Naive B cell (primary cell): ENCODE data around the gene CALML5. TPM values are rescaled to one million over a fixed set of nuclear protein-coding genes. Genes with fewer than 3 reads are reported as not detected.
"Not testable (repeated sequence)": the region's sequence is repeated elsewhere in the genome, so short reads cannot be mapped to it uniquely, and the experiment has no call there.

Experiments used
- ATAC-seq, 2 donors: fragments of 150-1000 bp; cut with Tn5 transposase; 2 replicates each; pipeline ENCODE4 v1.10.0; 2021; ENCODE audit warnings: low read depth in 2 of 2, mild to moderate bottlenecking in 2 of 2, moderate library complexity in 2 of 2
- DNase-seq: peaks from one replicate; pipeline ENCODE4 v3.0.0; 2022
- H3K27ac Mint-ChIP-seq, 6 donors: one replicate each; pipeline ENCODE4 v1.8.0; 2020 to 2022; ENCODE audit warnings: mild to moderate bottlenecking in 6 of 6, mixed read lengths in 6 of 6, moderate library complexity in 5 of 6, inconsistent platforms in 2 of 6
- H3K27me3 Mint-ChIP-seq, 3 donors: one replicate each; pipeline ENCODE4 v1.8.0; 2021 to 2022; ENCODE audit warnings: mixed read lengths in 3 of 3, mild to moderate bottlenecking in 1 of 3
- H3K36me3 Mint-ChIP-seq, 2 donors: one replicate each; pipeline ENCODE4 v1.8.0; 2020 to 2022; ENCODE audit warnings: mixed read lengths in 2 of 2, inconsistent platforms in 1 of 2, mild to moderate bottlenecking in 1 of 2
- H3K4me1 Mint-ChIP-seq, 3 donors: one replicate each; pipeline ENCODE4 v1.8.0; 2020 to 2022; ENCODE audit warnings: mixed read lengths in 3 of 3, inconsistent platforms in 1 of 3, mild to moderate bottlenecking in 1 of 3, moderate library complexity in 1 of 3
- H3K4me3 Mint-ChIP-seq, 8 donors: one replicate each; pipeline ENCODE4 v1.8.0; 2020 to 2022; ENCODE audit warnings: mild to moderate bottlenecking in 8 of 8, mixed read lengths in 8 of 8, moderate library complexity in 8 of 8, inconsistent platforms in 2 of 8
- H3K9me3 Mint-ChIP-seq, 7 donors: one replicate each; pipeline ENCODE4 v1.8.0; 2020 to 2022; ENCODE audit warnings: mixed read lengths in 7 of 7, mild to moderate bottlenecking in 5 of 7, inconsistent platforms in 2 of 7, moderate library complexity in 1 of 7
- polyA plus RNA-seq, 6 donors: library from polyadenylated mRNA; unstranded; fragments of 300-500 nt; fragmentation: Illumina TruSeq; gene quantifications; one replicate each; pipeline ENCODE4 v1.2.3, GENCODE V29; 2021; ENCODE audit warnings: low read depth in 6 of 6

CALML5 gene
- polyA plus RNA-seq, 6 donors from 2014 or later: not detected

DNA sequence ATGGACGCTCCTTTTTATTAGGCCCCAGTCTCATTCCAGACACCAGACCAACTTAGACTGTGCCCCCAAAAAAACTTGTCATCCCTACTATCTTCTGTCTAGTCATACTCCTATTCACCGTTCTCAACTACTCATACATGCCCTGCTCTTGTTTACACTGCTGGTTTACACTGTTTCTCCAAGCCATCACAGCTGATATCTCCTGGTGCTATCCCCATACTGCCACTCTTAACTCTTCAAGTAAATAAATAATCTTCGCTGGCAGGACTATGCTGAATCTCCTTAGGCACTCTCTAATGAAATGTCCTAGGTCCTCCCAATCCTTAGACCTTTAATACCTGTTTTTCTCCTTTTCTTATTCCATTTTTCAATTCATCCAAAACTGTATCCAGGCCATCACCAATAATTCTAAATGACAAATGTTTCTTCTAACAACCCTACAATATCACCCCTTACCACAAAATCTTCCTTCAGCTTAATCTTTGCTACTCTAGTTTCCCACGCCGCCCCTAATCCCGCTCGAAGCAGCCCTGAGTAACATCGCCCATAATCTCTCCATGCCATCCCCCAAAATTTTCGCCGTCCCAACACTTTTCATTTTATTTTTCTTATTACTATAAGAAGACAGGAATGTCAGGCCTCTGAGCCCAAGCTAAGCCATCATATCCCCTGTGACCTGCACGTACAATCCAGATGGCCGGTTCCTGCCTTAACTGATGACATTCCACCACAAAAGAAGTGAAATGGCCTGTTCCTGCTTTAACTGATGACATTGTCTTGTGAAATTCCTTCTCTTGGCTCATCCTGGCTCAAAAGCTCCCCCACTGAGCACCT is 23.2 kb downstream of the CALML5 start:
- not testable (repeated sequence) for H3K36me3 Mint-ChIP-seq, ATAC-seq, H3K4me3 Mint-ChIP-seq, DNase-seq, H3K9me3 Mint-ChIP-seq, H3K27me3 Mint-ChIP-seq, H3K27ac Mint-ChIP-seq
- H3K4me1 Mint-ChIP-seq: peaks cover 6 to 11% (median 11%) of the 10 kb centered on the region in 3 donors

GRCh38 chr10:5475088-5475487 is 24.3 kb downstream of the CALML5 start:
- H3K36me3 Mint-ChIP-seq, H3K27me3 Mint-ChIP-seq, ATAC-seq, H3K4me1 Mint-ChIP-seq, DNase-seq, H3K4me3 Mint-ChIP-seq, H3K9me3 Mint-ChIP-seq, H3K27ac Mint-ChIP-seq: not testable (repeated sequence)

GRCh38 chr10:5474642-5475041 is 24.7 kb downstream of the CALML5 start:
- not testable (repeated sequence) for H3K9me3 Mint-ChIP-seq, H3K4me1 Mint-ChIP-seq, H3K27ac Mint-ChIP-seq, H3K27me3 Mint-ChIP-seq, H3K36me3 Mint-ChIP-seq, ATAC-seq, DNase-seq, H3K4me3 Mint-ChIP-seq

DNA sequence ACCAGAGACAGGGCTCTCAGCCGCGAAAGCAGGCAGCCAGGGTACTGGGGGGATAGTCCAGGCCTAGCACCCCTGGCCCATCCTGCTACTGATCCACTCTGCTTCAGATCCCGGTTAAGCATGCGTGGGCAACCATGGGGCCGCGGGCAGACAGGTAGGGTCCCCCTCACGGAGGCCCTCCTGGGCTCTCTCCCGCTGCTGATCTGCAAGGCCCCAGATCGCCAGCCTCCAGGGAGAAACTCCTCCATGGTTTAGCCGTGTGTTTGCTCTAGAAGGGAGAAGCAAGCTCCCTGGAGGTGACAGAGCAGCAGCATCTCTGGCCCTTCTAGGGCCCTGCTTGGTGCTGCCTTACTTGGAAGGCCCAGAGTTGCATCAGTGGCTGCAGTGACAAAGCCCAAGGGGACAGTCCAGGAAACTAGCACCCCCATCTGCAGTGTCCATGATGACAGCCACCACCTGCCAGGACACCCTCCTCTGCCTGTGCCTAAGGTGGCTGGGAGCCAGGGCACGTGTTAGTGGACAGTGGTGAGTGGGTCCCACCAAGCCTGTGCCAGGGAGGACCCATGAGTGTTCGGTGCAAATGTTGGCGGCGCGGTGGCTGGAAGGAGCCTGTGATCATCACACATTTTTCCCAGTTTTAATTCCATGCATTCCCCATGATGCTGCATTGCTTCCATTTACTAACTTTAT is 29.2 kb downstream of the CALML5 start:
- Mint-ChIP-seq H3K27ac (no peak overlapping the region), H3K36me3 (no peaks in the 10 kb centered on the region)
- no peak for ATAC-seq

GRCh38 chr10:5469353-5470061 is 29.9 kb downstream of the CALML5 start:
- peaks cover 0 to 7% (median 2%) of the 10 kb centered on the region in 7 donors for H3K9me3 Mint-ChIP-seq
- no peak for DNase-seq
- H3K27ac Mint-ChIP-seq: no peak overlapping the region
- no peaks in the 10 kb centered on the region for H3K27me3 Mint-ChIP-seq
- H3K4me3 Mint-ChIP-seq: no peak overlapping the region
- no peaks in the 10 kb centered on the region for H3K4me1 Mint-ChIP-seq
- H3K36me3 Mint-ChIP-seq: no peaks in the 10 kb centered on the region
- ATAC-seq: no peak

More for the DNA sequence above, 29.2 kb downstream of the CALML5 start:
- no peak overlapping the region for H3K4me3 Mint-ChIP-seq
- H3K27me3 Mint-ChIP-seq: no peaks in the 10 kb centered on the region
- DNase-seq: no peak
- peaks cover 0 to 7% (median 2%) of the 10 kb centered on the region in 7 donors for H3K9me3 Mint-ChIP-seq
- no peaks in the 10 kb centered on the region for H3K4me1 Mint-ChIP-seq

DNA sequence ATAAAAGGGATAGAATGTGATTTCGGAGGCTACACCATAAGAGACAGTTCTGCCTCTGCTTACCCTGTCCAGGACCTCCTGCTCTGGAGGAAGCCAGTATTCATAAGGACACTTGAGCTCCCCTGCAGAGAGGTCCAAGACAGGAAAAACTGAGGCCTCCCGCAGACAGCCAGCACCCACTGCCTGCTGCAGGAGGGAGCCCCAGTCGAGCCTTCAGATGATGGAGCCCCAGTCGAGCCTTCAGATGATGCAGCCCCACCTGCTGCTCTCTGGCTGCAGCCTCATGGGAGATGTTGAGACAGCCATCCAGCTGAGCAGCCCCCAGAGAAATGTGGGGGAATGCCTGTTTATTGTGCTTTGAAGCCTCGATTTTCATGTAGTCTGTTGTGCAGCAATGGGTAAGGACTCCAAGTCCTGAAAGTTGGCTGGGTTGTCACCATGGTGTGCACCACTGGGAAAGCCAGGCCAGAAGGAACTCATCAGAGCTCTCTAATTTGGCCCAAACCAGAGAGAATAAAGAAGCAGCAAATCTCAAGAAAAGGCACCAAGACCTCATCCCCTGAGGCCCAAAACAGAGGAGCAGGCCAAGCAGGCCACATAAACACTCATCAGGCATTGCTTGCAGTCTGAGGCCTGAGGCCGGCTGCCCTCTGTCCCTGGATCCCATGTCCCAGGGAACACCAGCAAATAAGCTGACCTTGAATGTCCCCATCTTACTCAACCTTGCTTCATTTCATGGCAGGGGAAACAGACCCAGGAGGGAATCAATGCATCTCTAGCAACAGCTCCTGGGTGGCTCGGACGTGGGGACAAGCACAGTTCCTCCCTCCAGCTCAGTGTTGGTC is 30.9 kb downstream of the CALML5 start:
- no peaks in the 10 kb centered on the region for H3K36me3 Mint-ChIP-seq
- no peak overlapping the region for H3K27ac Mint-ChIP-seq
- peaks cover 0 to 5% (median 0%) of the 10 kb centered on the region in 3 donors for H3K27me3 Mint-ChIP-seq

GRCh38 chr10:5467634-5468255 is 31.6 kb downstream of the CALML5 start:
- H3K4me3 Mint-ChIP-seq: peak overlapping the region in 1 of 8 donors; percentile 4
- peaks cover 0 to 12% (median 0%) of the 10 kb centered on the region in 3 donors for H3K27me3 Mint-ChIP-seq
- DNase-seq (no peak), ATAC-seq (no peak)
- H3K4me1 Mint-ChIP-seq: peaks cover 0 to 10% (median 1%) of the 10 kb centered on the region in 3 donors
- no peaks in the 10 kb centered on the region for H3K36me3 Mint-ChIP-seq
- H3K27ac Mint-ChIP-seq: no peak overlapping the region
- H3K9me3 Mint-ChIP-seq: peaks cover 0 to 7% (median 2%) of the 10 kb centered on the region in 7 donors

More for the DNA sequence above, 30.9 kb downstream of the CALML5 start:
- Mint-ChIP-seq H3K4me3 (no peak overlapping the region), H3K9me3 (peaks cover 0 to 7% (median 2%) of the 10 kb centered on the region in 7 donors), H3K4me1 (peaks cover 0 to 3% (median 0%) of the 10 kb centered on the region in 3 donors)
- DNase-seq (no peak), ATAC-seq (no peak)

DNA sequence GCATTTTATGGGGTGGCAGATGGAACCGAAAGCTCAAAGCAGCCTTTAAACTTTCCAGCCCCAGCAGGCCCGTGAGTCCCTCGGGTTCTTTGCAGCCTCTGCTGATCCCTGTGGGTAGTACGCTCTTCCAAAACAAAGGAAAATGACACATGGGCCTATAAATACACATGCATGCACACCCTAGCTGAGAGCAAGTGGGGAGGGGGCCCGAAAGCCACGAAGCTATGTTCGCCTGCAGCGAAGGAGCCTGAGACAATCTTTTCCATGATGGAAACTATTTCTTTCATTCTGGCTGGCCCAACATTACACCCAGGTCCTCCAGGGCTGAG is 32.2 kb downstream of the CALML5 start:
- Mint-ChIP-seq H3K4me1 (peaks cover 3 to 12% (median 6%) of the 10 kb centered on the region in 3 donors), H3K4me3 (no peak overlapping the region), H3K36me3 (no peaks in the 10 kb centered on the region), H3K9me3 (peaks cover 0 to 7% (median 2%) of the 10 kb centered on the region in 7 donors), H3K27me3 (peaks cover 0 to 12% (median 0%) of the 10 kb centered on the region in 3 donors), H3K27ac (no peak overlapping the region)
- DNase-seq: no peak
- ATAC-seq: no peak

DNA sequence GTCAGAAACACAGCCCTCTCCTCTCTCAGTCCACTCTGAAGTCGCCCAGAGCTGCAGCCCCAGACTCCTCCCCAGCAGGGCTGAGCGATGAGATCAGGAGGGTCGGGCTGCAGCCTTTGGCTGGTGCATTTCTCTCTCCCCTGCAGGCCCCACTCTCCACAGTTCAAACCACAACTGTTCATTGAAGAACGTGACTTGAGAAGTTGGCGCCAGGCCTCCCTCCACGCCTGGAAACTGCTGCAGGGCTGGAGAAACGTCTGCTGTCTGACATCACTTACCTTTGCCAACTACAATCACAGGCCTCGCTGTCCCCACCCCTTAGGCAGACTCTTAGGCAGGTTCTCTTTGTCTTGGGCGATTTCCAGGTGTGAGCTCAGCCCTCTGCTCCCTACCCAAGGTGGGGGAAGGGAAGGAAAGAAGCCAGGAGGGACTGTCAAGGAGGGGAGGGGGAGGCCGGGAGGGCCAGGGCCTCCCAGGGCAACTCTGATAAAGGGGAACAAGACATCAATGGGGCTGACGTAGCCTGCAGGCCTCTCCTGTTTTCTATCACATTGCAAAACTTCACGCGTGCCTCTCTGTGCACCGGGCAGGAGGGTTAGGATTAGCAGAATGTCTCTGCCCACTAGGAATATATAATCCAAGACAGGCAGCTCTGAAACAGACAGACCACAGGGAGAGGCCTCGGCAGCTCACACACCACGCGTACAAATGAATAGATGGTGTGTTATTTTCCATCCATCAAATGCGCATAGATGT is 32.7 kb downstream of the CALML5 start:
- no peak for ATAC-seq
- no peak for DNase-seq
- peaks cover 0 to 7% (median 2%) of the 10 kb centered on the region in 7 donors for H3K9me3 Mint-ChIP-seq
- peaks cover 8 to 18% (median 11%) of the 10 kb centered on the region in 3 donors for H3K4me1 Mint-ChIP-seq
- no peak overlapping the region for H3K27ac Mint-ChIP-seq
- H3K27me3 Mint-ChIP-seq: peaks cover 0 to 12% (median 0%) of the 10 kb centered on the region in 3 donors
- H3K4me3 Mint-ChIP-seq: peak overlapping the region in 1 of 8 donors; percentile 61
- no peaks in the 10 kb centered on the region for H3K36me3 Mint-ChIP-seq

DNA sequence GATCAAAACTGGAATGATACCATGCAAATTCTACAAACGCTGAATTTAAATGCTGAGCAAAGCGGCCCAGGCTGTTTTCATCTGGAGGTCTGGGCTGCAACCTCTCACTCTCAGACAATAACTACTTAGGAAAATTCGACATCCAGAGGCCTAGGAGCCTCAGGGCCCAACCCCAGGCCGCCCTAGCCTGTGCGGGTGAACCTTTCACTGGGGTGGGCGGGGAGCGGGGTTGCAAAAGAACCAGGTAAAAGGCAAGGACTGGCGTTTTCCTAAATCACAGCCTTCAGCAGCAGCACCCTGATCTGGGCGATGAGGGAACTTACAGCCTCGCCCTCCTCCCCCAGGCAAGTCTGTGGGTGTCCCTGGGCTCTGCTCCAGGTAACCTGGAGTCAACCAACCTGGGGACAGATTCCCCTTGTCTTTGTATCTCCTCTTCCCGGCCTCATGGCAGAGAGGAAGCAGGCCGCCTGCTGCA is 33.4 kb downstream of the CALML5 start:
- Mint-ChIP-seq H3K27me3 (peaks cover 0 to 12% (median 0%) of the 10 kb centered on the region in 3 donors), H3K9me3 (peaks cover 0 to 7% (median 2%) of the 10 kb centered on the region in 7 donors), H3K36me3 (no peaks in the 10 kb centered on the region), H3K4me3 (peak overlapping the region in 1 of 8 donors; percentile 61), H3K4me1 (peaks cover 14 to 23% (median 16%) of the 10 kb centered on the region in 3 donors), H3K27ac (no peak overlapping the region)
- DNase-seq (no peak), ATAC-seq (no peak)

DNA sequence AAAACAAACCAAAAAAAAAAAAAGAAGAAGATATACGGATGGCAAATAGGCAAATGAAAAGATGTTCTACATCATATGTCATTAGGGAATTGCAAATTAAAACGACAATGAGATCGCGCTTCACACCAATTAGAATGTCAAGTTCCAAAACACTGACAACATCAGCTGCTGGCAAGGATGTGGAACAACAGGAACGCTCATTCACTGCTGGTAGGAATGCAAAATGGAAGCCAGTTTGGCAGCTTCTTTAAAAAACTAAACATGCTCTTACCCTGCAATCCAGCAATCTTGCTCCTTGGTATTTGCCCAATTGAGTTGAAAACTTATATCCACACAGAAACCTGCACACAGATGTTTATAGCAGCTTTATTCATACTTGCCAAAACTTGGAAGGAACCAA is 34.8 kb downstream of the CALML5 start:
- H3K4me1 Mint-ChIP-seq: peaks cover 14 to 23% (median 16%) of the 10 kb centered on the region in 3 donors
- H3K27me3 Mint-ChIP-seq: peaks cover 0 to 12% (median 0%) of the 10 kb centered on the region in 3 donors
- no peaks in the 10 kb centered on the region for H3K36me3 Mint-ChIP-seq
- DNase-seq: no peak
- H3K27ac Mint-ChIP-seq: no peak overlapping the region
- no peak overlapping the region for H3K4me3 Mint-ChIP-seq
- peaks cover 0 to 7% (median 2%) of the 10 kb centered on the region in 7 donors for H3K9me3 Mint-ChIP-seq
- no peak for ATAC-seq
